HepG2 (cell line): Measurements from ENCODE around the gene DGKB. TPM values are rescaled to one million over a fixed set of nuclear protein-coding genes. Genes with fewer than 3 reads are reported as not detected.

Source experiments
- ATAC-seq: fragments of 200-7000 bp; cut with Tn5 transposase; 3 replicates; pipeline ENCODE4 v1.9.1; 2020; ENCODE audit warnings: mild to moderate bottlenecking, moderate library complexity
- BruUV-seq: library from RNA; stranded (reverse); fragments of 400-500 nt; replicated peaks from 2 replicates; lab custom pipeline; 2021; lab: Mats Ljungman, UMichigan
- CTCF ChIA-PET: fragments of 300-600 bp; formaldehyde crosslinking; extraction: SDS; loops from one replicate; lab custom pipeline; 2021; ENCODE audit warnings: low total read pairs, inconsistent platforms, low intra/inter-chr PET ratio; lab: Yijun Ruan, JAX
- POLR2A ChIA-PET: fragments of 350-600 bp; sonication (Branson Sonifier 250); formaldehyde crosslinking; loops from one replicate; lab custom pipeline; 2020; ENCODE audit warnings: antibody characterized with exemption, inconsistent platforms; lab: Yijun Ruan, JAX
- DNase-seq: peaks from one replicate; pipeline ENCODE4 v3.0.0-alpha.2; 2015; ENCODE audit warnings: low spot score
- FAIRE-seq: peaks from 3 replicates; lab custom pipeline; 2011; peaks lifted over from hg19 to GRCh38; lab: Jason Lieb, UNC
- H2AFZ ChIP-seq: one replicate; pipeline ENCODE4 v1.6.1; 2011; ENCODE audit warnings: low read length, inconsistent platforms
- H3K27ac ChIP-seq: fragments of 300-600 bp; 3 replicates; pipeline ENCODE4 v1.8.0; 2011; ENCODE audit warnings: mixed run types, mild to moderate bottlenecking, mixed read lengths, low read length, inconsistent platforms; ENCODE audit not compliant: insufficient read depth; ENCODE audit errors: extremely low read length
- H3K27me3 ChIP-seq, 2 experiments: fragments of 200-600 bp in 1 of 2; 2 replicates in 1 of 2; 3 replicates in 1 of 2; pipeline versions ENCODE4 v1.6.0 to v1.8.0; 2011; ENCODE audit warnings: low read length in 2 of 2, mild to moderate bottlenecking in 2 of 2, moderate library complexity in 2 of 2, inconsistent platforms in 1 of 2; ENCODE audit not compliant: insufficient read depth in 2 of 2, control insufficient read depth in 1 of 2
- H3K36me3 ChIP-seq, 2 experiments: fragments of 200-600 bp in 1 of 2; replicated peaks in 1 of 2; 2 replicates in 1 of 2; 3 replicates in 1 of 2; pipeline versions ENCODE4 v1.5.1 to v1.8.0; 2011; ENCODE audit warnings: low read length in 2 of 2, inconsistent platforms in 1 of 2; ENCODE audit not compliant: insufficient read depth in 2 of 2, control insufficient read depth in 1 of 2
- H3K4me1 ChIP-seq: 2 replicates; pipeline ENCODE4 v1.5.1; 2012; ENCODE audit warnings: low read length, inconsistent platforms; ENCODE audit not compliant: insufficient read depth
- H3K4me2 ChIP-seq: 2 replicates; pipeline ENCODE4 v1.6.0; 2011; ENCODE audit warnings: low read depth, low read length, inconsistent platforms
- H3K4me3 ChIP-seq, 3 experiments: fragments of 200-600 bp in 1 of 3; sonication (generic), shearing (Covaris generic) in 1 of 3; replicated peaks in 1 of 3; 2 replicates each; pipeline ENCODE4 v1.5.1; 2011 to 2016; ENCODE audit warnings: low read length in 3 of 3, inconsistent platforms in 2 of 3, low read depth in 2 of 3, mild to moderate bottlenecking in 2 of 3, control low read depth in 1 of 3, mixed read lengths in 1 of 3; ENCODE audit not compliant: insufficient read depth in 1 of 3
- H3K79me2 ChIP-seq: one replicate; pipeline ENCODE4 v1.6.1; 2011; ENCODE audit warnings: low read length, inconsistent platforms; ENCODE audit not compliant: insufficient read depth
- H3K9ac ChIP-seq: 2 replicates; pipeline ENCODE4 v1.6.0; 2011; ENCODE audit warnings: mild to moderate bottlenecking, low read depth, low read length, inconsistent platforms; ENCODE audit not compliant: insufficient read depth
- H3K9me3 ChIP-seq: 2 replicates; pipeline ENCODE4 v1.5.1; 2012; ENCODE audit warnings: mild to moderate bottlenecking, low read length
- H4K20me1 ChIP-seq: 2 replicates; pipeline ENCODE4 v1.6.0; 2011; ENCODE audit warnings: inconsistent platforms, mild to moderate bottlenecking, low read length, moderate library complexity; ENCODE audit not compliant: insufficient read depth
- HOMEZ ChIP-seq: IDR thresholded peaks from 2 replicates; pipeline ENCODE4 v1.6.1; 2016; ENCODE audit warnings: low read depth
- JARID2 ChIP-seq: sonication (generic); formaldehyde crosslinking; IDR thresholded peaks from 2 replicates; pipeline ENCODE4 v1.8.1; 2023; ENCODE audit warnings: missing genetic modification reagents, inconsistent platforms; ENCODE audit not compliant: insufficient replicate concordance
- KLF12 ChIP-seq: sonication (generic); formaldehyde crosslinking; IDR thresholded peaks from 2 replicates; pipeline ENCODE4 v1.4.0; 2020; ENCODE audit warnings: missing genetic modification reagents, borderline replicate concordance
- PBX3 ChIP-seq: sonication (generic); formaldehyde crosslinking; IDR thresholded peaks from 2 replicates; pipeline ENCODE4 v1.8.1; 2023; ENCODE audit warnings: missing genetic modification reagents, inconsistent platforms, borderline replicate concordance
- RBFOX2 ChIP-seq: fragments of 200-400 bp; formaldehyde crosslinking; IDR thresholded peaks from 2 replicates; pipeline ENCODE4 v1.6.1; 2017; ENCODE audit warnings: low read depth, mild to moderate bottlenecking, low read length
- SIX1 ChIP-seq: sonication (generic); formaldehyde crosslinking; IDR thresholded peaks from 2 replicates; pipeline ENCODE4 v1.4.0; 2020; ENCODE audit warnings: missing genetic modification reagents, borderline replicate concordance
- TERF1 ChIP-seq: sonication (generic); formaldehyde crosslinking; IDR thresholded peaks from 2 replicates; pipeline ENCODE4 v1.8.0; 2022; ENCODE audit warnings: mild to moderate bottlenecking, missing genetic modification reagents, moderate library complexity
- ZMAT3 ChIP-seq: sonication (generic); formaldehyde crosslinking; conservative IDR thresholded peaks from 2 replicates; pipeline ENCODE4 v1.7.0; 2021; ENCODE audit warnings: missing genetic modification reagents
- ZNF331 ChIP-seq: sonication (generic); formaldehyde crosslinking; IDR thresholded peaks from 2 replicates; pipeline ENCODE4 v1.4.0; 2020; ENCODE audit warnings: missing genetic modification reagents
- WGBS: methylation state at CpG from one replicate; pipeline ENCODE4 v1.1.6; 2017; ENCODE audit warnings: low lambda C conversion rate; 5-methylcytosine and 5-hydroxymethylcytosine counted together
- in situ Hi-C: cut with HindIII; loops from 2 replicates; pipeline ENCODE4 v1.10.0; 2017; ENCODE audit warnings: low pct_unique_long_range_greater_than_20kb; ENCODE audit not compliant: extremely low pct_ligation_motif_present
- intact Hi-C: fragments of 100-400 bp; cut with micrococcal nuclease; formaldehyde crosslinking; loops from one replicate; pipeline ENCODE4 v1.10.0; 2022; ENCODE audit not compliant: unreplicated experiment
- polyA plus RNA-seq, 8 experiments: library from polyadenylated mRNA; depleted of rRNA in 3 of 8; stranded (reverse) in 7 of 8; unstranded in 1 of 8; fragments of >200 nt; fragmentation: Illumina TruSeq in 4 of 8; extraction: Trizol in 4 of 8; gene quantifications; 2 replicates each; pipeline versions ENCODE4 v1.2.1 to v1.2.3, GENCODE V29; 2011 to 2016; ENCODE audit warnings: low read depth in 4 of 8, missing spikeins in 1 of 8, mixed read lengths in 1 of 8; ENCODE audit not compliant: insufficient read depth in 1 of 8
- total RNA-seq, 5 experiments: library from RNA; depleted of rRNA; stranded (reverse); fragments of >200 nt; fragmentation: Illumina TruSeq; extraction: Trizol; gene quantifications; 2 replicates each; pipeline ENCODE4 v1.2.3, GENCODE V29; 2016; ENCODE audit warnings: low read depth in 1 of 5
- TF ChIP-seq, protein P1 (sequence below): sonication (generic); formaldehyde crosslinking; IDR thresholded peaks from 2 replicates; pipeline ENCODE4 v1.5.0; 2020; ENCODE audit warnings: missing genetic modification reagents
- TF ChIP-seq, protein P2 (sequence below): sonication (generic); formaldehyde crosslinking; IDR thresholded peaks from 2 replicates; pipeline ENCODE4 v1.5.1; 2020; ENCODE audit warnings: mild to moderate bottlenecking, missing genetic modification reagents
- TF ChIP-seq, protein P3 (sequence below): sonication (generic); formaldehyde crosslinking; IDR thresholded peaks from 2 replicates; pipeline ENCODE4 v1.5.0; 2020; ENCODE audit warnings: missing genetic modification reagents

Gene DGKB
- total and polyA plus RNA-seq, 2 of the 13 experiments (the other 11 are each of a cell fraction or from before 2014, with no cell fraction given) = not detected

DNA sequence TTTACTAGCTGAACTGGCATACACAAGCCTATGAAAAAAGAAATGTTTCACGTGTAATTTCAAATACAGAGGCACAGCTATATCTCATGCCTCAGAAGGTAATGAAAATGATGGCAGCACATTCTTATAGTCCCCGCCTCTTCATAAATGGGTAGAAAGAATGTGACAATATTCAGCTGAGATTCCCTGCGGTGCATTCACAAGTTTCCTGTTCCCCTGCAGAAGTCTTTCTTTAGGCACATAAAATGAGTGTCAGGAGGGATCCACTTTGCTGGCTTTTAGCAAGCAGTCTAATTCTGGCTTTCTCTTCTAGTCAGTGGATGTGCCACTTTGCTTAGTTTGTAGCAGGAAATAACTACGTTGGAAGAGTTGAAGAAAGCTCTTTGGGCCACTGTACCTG, 56.1 kb downstream of the DGKB start:
- 31% methylated on average over 4 of the region's 4 CpGs for WGBS
- POLR2A ChIA-PET = no interaction called here
- intact Hi-C loops = no loop called here
- H3K27ac ChIP-seq = no peak overlapping the region
- DNase-seq = no peak
- CTCF ChIA-PET = no interaction called here
- no peak overlapping the region for H3K9ac ChIP-seq
- no peaks in the 10 kb centered on the region for H3K79me2 ChIP-seq
- ATAC-seq = no peak
- no peaks in the 10 kb centered on the region for H3K4me1 ChIP-seq
- BruUV-seq = no TSS peak
- peaks cover 55% of the 10 kb centered on the region for H3K9me3 ChIP-seq
- no peak overlapping the region for H3K4me2 ChIP-seq
- H3K27me3 ChIP-seq = no peaks in the 10 kb centered on the region
- in situ Hi-C loops = no loop called here
- H3K4me3 ChIP-seq = no peak overlapping the region
- no peak overlapping the region for H2AFZ ChIP-seq
- FAIRE-seq = no peak
- H4K20me1 ChIP-seq = no peaks in the 10 kb centered on the region
- no peaks in the 10 kb centered on the region for H3K36me3 ChIP-seq
- TF ChIP-seq SIX1 (CRISPR knock-in tag) = no peak
- TF ChIP-seq, protein P1, sequence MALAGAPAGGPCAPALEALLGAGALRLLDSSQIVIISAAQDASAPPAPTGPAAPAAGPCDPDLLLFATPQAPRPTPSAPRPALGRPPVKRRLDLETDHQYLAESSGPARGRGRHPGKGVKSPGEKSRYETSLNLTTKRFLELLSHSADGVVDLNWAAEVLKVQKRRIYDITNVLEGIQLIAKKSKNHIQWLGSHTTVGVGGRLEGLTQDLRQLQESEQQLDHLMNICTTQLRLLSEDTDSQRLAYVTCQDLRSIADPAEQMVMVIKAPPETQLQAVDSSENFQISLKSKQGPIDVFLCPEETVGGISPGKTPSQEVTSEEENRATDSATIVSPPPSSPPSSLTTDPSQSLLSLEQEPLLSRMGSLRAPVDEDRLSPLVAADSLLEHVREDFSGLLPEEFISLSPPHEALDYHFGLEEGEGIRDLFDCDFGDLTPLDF = no peak
- no peak for TF ChIP-seq PBX3
- TF ChIP-seq KLF12 (CRISPR knock-in tag) = no peak
- TF ChIP-seq ZNF331 (CRISPR knock-in tag) = no peak
- no peak for TF ChIP-seq ZMAT3
- no peak for TF ChIP-seq HOMEZ
- no peak for TF ChIP-seq TERF1 (CRISPR knock-in tag)
- no peak for TF ChIP-seq JARID2 (CRISPR knock-in tag)
- TF ChIP-seq, protein P2, sequence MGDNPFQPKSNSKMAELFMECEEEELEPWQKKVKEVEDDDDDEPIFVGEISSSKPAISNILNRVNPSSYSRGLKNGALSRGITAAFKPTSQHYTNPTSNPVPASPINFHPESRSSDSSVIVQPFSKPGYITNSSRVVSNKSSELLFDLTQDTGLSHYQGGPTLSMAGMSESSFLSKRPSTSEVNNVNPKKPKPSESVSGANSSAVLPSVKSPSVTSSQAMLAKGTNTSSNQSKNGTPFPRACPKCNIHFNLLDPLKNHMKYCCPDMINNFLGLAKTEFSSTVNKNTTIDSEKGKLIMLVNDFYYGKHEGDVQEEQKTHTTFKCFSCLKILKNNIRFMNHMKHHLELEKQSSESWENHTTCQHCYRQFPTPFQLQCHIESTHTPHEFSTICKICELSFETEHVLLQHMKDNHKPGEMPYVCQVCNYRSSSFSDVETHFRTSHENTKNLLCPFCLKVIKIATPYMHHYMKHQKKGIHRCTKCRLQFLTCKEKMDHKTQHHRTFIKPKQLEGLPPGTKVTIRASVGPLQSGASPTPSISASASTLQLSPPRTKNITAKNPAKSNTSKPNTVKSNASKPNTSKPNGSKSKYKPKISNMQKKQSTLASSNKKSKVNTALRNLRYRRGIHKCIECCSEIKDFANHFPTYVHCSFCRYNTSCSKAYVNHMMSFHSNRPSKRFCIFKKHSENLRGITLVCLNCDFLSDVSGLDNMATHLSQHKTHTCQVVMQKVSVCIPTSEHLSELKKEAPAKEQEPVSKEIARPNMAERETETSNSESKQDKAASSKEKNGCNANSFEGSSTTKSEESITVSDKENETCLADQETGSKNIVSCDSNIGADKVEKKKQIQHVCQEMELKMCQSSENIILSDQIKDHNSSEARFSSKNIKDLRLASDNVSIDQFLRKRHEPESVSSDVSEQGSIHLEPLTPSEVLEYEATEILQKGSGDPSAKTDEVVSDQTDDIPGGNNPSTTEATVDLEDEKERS (CRISPR knock-in tag) = no peak
- TF ChIP-seq, protein P3, sequence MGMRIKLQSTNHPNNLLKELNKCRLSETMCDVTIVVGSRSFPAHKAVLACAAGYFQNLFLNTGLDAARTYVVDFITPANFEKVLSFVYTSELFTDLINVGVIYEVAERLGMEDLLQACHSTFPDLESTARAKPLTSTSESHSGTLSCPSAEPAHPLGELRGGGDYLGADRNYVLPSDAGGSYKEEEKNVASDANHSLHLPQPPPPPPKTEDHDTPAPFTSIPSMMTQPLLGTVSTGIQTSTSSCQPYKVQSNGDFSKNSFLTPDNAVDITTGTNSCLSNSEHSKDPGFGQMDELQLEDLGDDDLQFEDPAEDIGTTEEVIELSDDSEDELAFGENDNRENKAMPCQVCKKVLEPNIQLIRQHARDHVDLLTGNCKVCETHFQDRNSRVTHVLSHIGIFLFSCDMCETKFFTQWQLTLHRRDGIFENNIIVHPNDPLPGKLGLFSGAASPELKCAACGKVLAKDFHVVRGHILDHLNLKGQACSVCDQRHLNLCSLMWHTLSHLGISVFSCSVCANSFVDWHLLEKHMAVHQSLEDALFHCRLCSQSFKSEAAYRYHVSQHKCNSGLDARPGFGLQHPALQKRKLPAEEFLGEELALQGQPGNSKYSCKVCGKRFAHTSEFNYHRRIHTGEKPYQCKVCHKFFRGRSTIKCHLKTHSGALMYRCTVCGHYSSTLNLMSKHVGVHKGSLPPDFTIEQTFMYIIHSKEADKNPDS (CRISPR knock-in tag) = no peak
- no peak for TF ChIP-seq RBFOX2
